Smooth muscle cell of the pulmonary artery (primary cell): Measurements from ENCODE around the gene GLRB. TPM values are rescaled to one million over a fixed set of nuclear protein-coding genes. Genes with fewer than 3 reads are reported as not detected.

ENCODE experiments used
- total RNA-seq: library from RNA; depleted of rRNA; stranded (reverse); fragments of >200 nt; gene quantifications from 2 replicates; pipeline ENCODE4 v1.2.3, GENCODE V29; 2014

GLRB gene
- total RNA-seq = 16.7 and 20.5 TPM in 2 replicates

DNA sequence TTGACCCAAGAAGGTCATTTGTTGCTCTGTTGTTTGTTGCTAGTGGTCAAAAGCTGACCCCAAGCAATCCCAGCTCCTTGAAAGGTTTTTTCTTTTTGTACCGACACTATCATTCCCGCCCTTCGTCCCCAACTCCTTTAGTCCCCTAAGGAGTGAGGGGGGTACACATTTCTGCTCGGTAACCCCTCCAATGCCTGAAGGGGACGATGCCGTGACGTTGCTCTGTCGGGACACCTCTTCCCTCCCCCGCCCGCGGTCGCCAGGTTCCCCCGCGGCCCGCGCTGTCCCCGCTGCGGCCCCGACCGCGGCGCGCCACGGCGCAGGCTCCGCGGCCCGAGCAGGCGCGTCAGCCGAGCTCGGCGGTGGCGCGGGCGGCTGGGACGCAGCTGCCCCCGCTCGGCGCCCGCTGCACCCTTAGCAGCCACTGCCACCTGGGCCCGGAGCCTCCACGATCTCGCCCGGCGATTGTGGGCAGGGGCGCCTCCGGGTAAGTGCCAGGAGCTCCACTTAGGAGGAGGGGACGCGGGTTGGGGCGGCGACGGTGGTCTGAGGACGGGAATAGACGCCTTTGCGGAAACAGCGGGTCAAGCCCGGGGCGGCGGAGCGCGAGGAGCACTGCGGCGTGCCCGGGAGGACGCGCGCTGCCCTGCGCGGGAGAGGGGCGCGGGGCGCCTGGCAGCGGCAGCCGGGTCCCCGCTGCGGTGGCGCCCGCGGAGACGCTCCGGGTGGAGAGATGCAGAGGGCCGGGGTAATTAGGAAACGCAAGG, at the start of gene GLRB:
TSS of gene GLRB (plus strand) at position 340 of the 767 bp plus-strand sequence. CDS start 1,875 bp downstream, outside the sequence.

DNA sequence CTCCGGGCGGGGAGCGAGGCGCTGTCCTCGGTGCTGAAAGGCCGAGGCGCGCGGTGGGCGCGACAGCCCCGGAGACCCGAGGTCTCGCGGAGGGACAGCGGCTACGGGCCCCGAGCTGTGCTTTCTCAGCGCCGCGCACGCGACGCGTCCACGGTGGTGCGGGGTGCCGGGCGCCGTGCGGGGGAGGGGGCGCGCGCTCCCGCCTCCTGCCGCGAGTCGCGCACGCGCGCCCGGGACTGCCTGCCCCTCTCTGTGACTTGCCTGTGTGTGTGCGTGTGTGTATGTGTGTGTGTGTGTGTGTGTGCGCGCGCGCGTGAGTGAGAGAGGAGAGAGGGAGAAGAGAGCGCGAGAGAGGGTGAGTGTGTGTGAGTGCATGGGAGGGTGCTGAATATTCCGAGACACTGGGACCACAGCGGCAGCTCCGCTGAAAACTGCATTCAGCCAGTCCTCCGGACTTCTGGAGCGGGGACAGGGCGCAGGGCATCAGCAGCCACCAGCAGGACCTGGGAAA, 144.5 kb downstream of the GLRB start, which contains the start of gene GRIA2:
TSS of gene GRIA2 (plus strand) at position 358 of the 511 bp plus-strand sequence. CDS start 315 bp downstream, outside the sequence.

Other genes starting within 250 kb of the GLRB start
- gene PDGFC, start 104.4 kb upstream of the GLRB start, total RNA-seq = 76.7 and 102 TPM in 2 replicates
- 0.26 TPM in 1 of 2 replicates, not detected in the other for gene GRIA2, start 144.6 kb downstream of the GLRB start, total RNA-seq